Stimulated activated CD8-positive, alpha-beta memory T cell treated with anti-CD3 and anti-CD28 coated beads, Interleukin-12 subunit alpha, Interleukin-12 subunit beta, amount 100 ng/mL, for 24 hours (primary cell): ENCODE measurements around the gene STX5.
"Not testable (repeated sequence)": the region's sequence is repeated elsewhere in the genome, so short reads cannot be mapped to it uniquely, and the experiment has no call there.

Experiments used
- DNase-seq: peaks from one replicate; pipeline ENCODE4 v3.0.0-alpha.2; 2020; ENCODE audit errors: extremely low read depth

The STX5 gene

GRCh38 chr11:62831520-62832335 is at the start of gene STX5:
Gene STX5 (minus strand): TSS chr11:62832051. CDS start chr11:62831243, 808 bp downstream.
- DNase-seq: peak; percentile 98

GRCh38 chr11:62880803-62881578 is 49.1 kb upstream of the STX5 start, which contains the start of gene SLC3A2:
Gene SLC3A2 (plus strand): TSS chr11:62880896. CDS start chr11:62881024, 128 bp downstream.
- DNase-seq: peak; percentile 75

GRCh38 chr11:62880231-62880802 is 48.5 kb upstream of the STX5 start:
- DNase-seq: no peak

GRCh38 chr11:62879235-62879978 is 47.6 kb upstream of the STX5 start:
- DNase-seq: no peak

GRCh38 chr11:62876712-62877111 is 44.9 kb upstream of the STX5 start:
- no peak for DNase-seq

- DNase-seq: no peak
Observed at GRCh38 chr11:62875698-62876478, 44.0 kb upstream of the STX5 start.

GRCh38 chr11:62874851-62875250 is 43.0 kb upstream of the STX5 start:
- no peak for DNase-seq

GRCh38 chr11:62865635-62866034 is 33.8 kb upstream of the STX5 start:
- DNase-seq: no peak

- no peak for DNase-seq
Observed at GRCh38 chr11:62863687-62864335, 32.0 kb upstream of the STX5 start.

GRCh38 chr11:62861564-62862192 is 29.8 kb upstream of the STX5 start:
- not testable (repeated sequence) for DNase-seq

GRCh38 chr11:62860835-62861563 is 29.1 kb upstream of the STX5 start:
- no peak for DNase-seq

- not testable (repeated sequence) for DNase-seq
Observed at GRCh38 chr11:62859281-62859703, 27.4 kb upstream of the STX5 start.

- no peak for DNase-seq
Observed at GRCh38 chr11:62858201-62858600, 26.4 kb upstream of the STX5 start.

GRCh38 chr11:62857541-62857982 is 25.7 kb upstream of the STX5 start:
- no peak for DNase-seq

- DNase-seq: no peak
Observed at GRCh38 chr11:62856333-62856895, 24.6 kb upstream of the STX5 start.

GRCh38 chr11:62855571-62856332 is 23.9 kb upstream of the STX5 start:
- DNase-seq: peak; percentile 95

- no peak for DNase-seq
Observed at GRCh38 chr11:62854825-62855570, 23.1 kb upstream of the STX5 start.
